GM12878 (cell line): ENCODE measurements around the gene MAD2L1. TPM values are rescaled to one million over a fixed set of nuclear protein-coding genes. Genes with fewer than 3 reads are reported as not detected.
A peak's percentile ranks its signal among the peaks of the same experiment; 100 is the strongest.

Experiments used
- ATAC-seq: fragments of 200-7000 bp; cut with Tn5 transposase; 3 replicates; pipeline ENCODE4 v1.9.1; 2020; ENCODE audit warnings: mild to moderate bottlenecking, moderate library complexity
- BruUV-seq: library from RNA; stranded (reverse); fragments of 400-500 nt; replicated peaks from 2 replicates; lab custom pipeline; 2021; lab: Mats Ljungman, UMichigan
- CTCF ChIA-PET: fragments of 300-600 bp; sonication (Branson Sonifier 250); formaldehyde crosslinking; extraction: SDS; loops from one replicate; lab custom pipeline; 2021; ENCODE audit warnings: inconsistent platforms; lab: Yijun Ruan, JAX
- POLR2A ChIA-PET: fragments of 350-600 bp; formaldehyde crosslinking; extraction: SDS; loops from one replicate; lab custom pipeline; 2021; ENCODE audit warnings: inconsistent platforms; lab: Charles Lee
- RAD21 ChIA-PET: fragments of 300-600 bp; sonication (Branson Sonifier 250); formaldehyde crosslinking; loops from one replicate; lab custom pipeline; 2023; ENCODE audit warnings: antibody characterized with exemption; ENCODE audit not compliant: unreplicated experiment; lab: Charles Lee
- SMC1A ChIA-PET: fragments of 300-600 bp; sonication (Branson Sonifier 250); formaldehyde crosslinking; loops from one replicate; lab custom pipeline; 2023; ENCODE audit not compliant: unreplicated experiment, uncharacterized antibody; lab: Charles Lee
- DNase-seq: peaks from one replicate; pipeline ENCODE4 v3.0.0-alpha.2; 2011; ENCODE audit warnings: low read depth, low spot score
- FAIRE-seq: peaks from 3 replicates; lab custom pipeline; 2011; peaks lifted over from hg19 to GRCh38; lab: Jason Lieb, UNC
- H2AFZ ChIP-seq: 2 replicates; pipeline ENCODE4 v1.6.0; 2011; ENCODE audit warnings: low read depth, low read length, control low read depth; ENCODE audit not compliant: control insufficient read depth
- H3K27ac ChIP-seq: 2 replicates; pipeline ENCODE4 v1.5.1; 2011; ENCODE audit warnings: control low read depth; ENCODE audit not compliant: control insufficient read depth, insufficient read depth
- H3K27me3 ChIP-seq, 2 experiments: replicated peaks in 1 of 2; 2 replicates each; pipeline versions ENCODE4 v1.6.0 to v1.6.1; 2011; ENCODE audit warnings: low read length in 1 of 2; ENCODE audit not compliant: control insufficient read depth in 2 of 2, insufficient read depth in 2 of 2
- H3K36me3 ChIP-seq, 2 experiments: 2 replicates each; pipeline ENCODE4 v1.5.1; 2011; ENCODE audit warnings: low read length in 1 of 2; ENCODE audit not compliant: control insufficient read depth in 2 of 2, insufficient read depth in 2 of 2
- H3K4me1 ChIP-seq: 2 replicates; pipeline ENCODE4 v1.6.1; 2011; ENCODE audit warnings: mild to moderate bottlenecking, low read length, moderate library complexity, mixed read lengths; ENCODE audit not compliant: control insufficient read depth, insufficient read depth
- H3K4me2 ChIP-seq: 2 replicates; pipeline ENCODE4 v1.6.0; 2011; ENCODE audit warnings: control low read depth; ENCODE audit not compliant: control insufficient read depth, insufficient read depth
- H3K4me3 ChIP-seq: fragments of 200-600 bp; sonication (generic); 2 replicates; pipeline ENCODE4 v1.5.1; 2016
- H3K79me2 ChIP-seq: 2 replicates; pipeline ENCODE4 v1.6.0; 2011; ENCODE audit warnings: low read length; ENCODE audit not compliant: control insufficient read depth, insufficient read depth
- H3K9ac ChIP-seq: 2 replicates; pipeline ENCODE4 v1.8.0; 2011; ENCODE audit warnings: low read length, control low read depth, mixed read lengths; ENCODE audit not compliant: control insufficient read depth, insufficient read depth
- H3K9me3 ChIP-seq: replicated peaks from 3 replicates; pipeline ENCODE4 v1.5.1; 2011; ENCODE audit warnings: mild to moderate bottlenecking, low read length; ENCODE audit not compliant: control insufficient read depth, insufficient read depth
- H4K20me1 ChIP-seq: 2 replicates; pipeline ENCODE4 v1.6.0; 2011; ENCODE audit not compliant: control insufficient read depth, insufficient read depth
- HDGF ChIP-seq: fragments of 450-650 bp; IDR thresholded peaks from 2 replicates; pipeline ENCODE4 v1.6.1; 2016; ENCODE audit warnings: antibody characterized with exemption
- IKZF1 ChIP-seq: fragments of 450-650 bp; conservative IDR thresholded peaks from 2 replicates; pipeline ENCODE4 v1.6.1; 2017; ENCODE audit warnings: antibody characterized with exemption, mild to moderate bottlenecking
- IKZF2 ChIP-seq, 2 experiments: fragments of 450-650 bp; IDR thresholded peaks; 2 replicates each; pipeline ENCODE4 v1.6.1; 2017; ENCODE audit warnings: mild to moderate bottlenecking in 2 of 2, moderate library complexity in 2 of 2
- IRF4 ChIP-seq: IDR thresholded peaks from 2 replicates; pipeline ENCODE4 v1.6.1; 2011; ENCODE audit warnings: low read depth, low read length
- MEF2A ChIP-seq: IDR thresholded peaks from 2 replicates; pipeline ENCODE4 v1.6.1; 2011; ENCODE audit warnings: low read depth, mild to moderate bottlenecking, low read length, moderate library complexity; ENCODE audit not compliant: insufficient read depth
- NBN ChIP-seq: fragments of 450-650 bp; IDR thresholded peaks from 2 replicates; pipeline ENCODE4 v1.6.1; 2016
- RAD21 ChIP-seq: IDR thresholded peaks from 2 replicates; pipeline ENCODE4 v1.6.1; 2011; ENCODE audit warnings: mild to moderate bottlenecking, low read depth, low read length, moderate library complexity; ENCODE audit not compliant: insufficient read depth
- RAD51 ChIP-seq: fragments of 450-650 bp; IDR thresholded peaks from 2 replicates; pipeline ENCODE4 v1.6.1; 2016; ENCODE audit warnings: moderate library complexity, mild to moderate bottlenecking, inconsistent platforms
- RB1 ChIP-seq: fragments of 450-650 bp; formaldehyde crosslinking; IDR thresholded peaks from 2 replicates; pipeline ENCODE4 v1.6.1; 2017; ENCODE audit warnings: mild to moderate bottlenecking, borderline replicate concordance
- RUNX3 ChIP-seq: IDR thresholded peaks from 2 replicates; pipeline ENCODE4 v1.6.1; 2012; ENCODE audit warnings: low read length, inconsistent platforms
- SPI1 ChIP-seq: IDR thresholded peaks from 2 replicates; pipeline ENCODE4 v1.6.1; 2011; ENCODE audit warnings: low read depth, mild to moderate bottlenecking, low read length, moderate library complexity, borderline replicate concordance; ENCODE audit not compliant: insufficient read depth
- TBL1XR1 ChIP-seq: IDR thresholded peaks from 2 replicates; pipeline ENCODE4 v1.6.1; 2012; ENCODE audit warnings: low read depth, low read length, improper control_type of control experiment
- YY1 ChIP-seq: IDR thresholded peaks from 2 replicates; pipeline ENCODE4 v1.6.1; 2011; ENCODE audit warnings: low read depth, mild to moderate bottlenecking, low read length
- ZNF384 ChIP-seq: IDR thresholded peaks from 2 replicates; pipeline ENCODE4 v1.6.1; 2012; ENCODE audit warnings: low read depth, mild to moderate bottlenecking, low read length, improper control_type of control experiment, borderline replicate concordance
- WGBS: methylation state at CpG from one replicate; pipeline ENCODE4 v1.1.6; 2016; ENCODE audit warnings: low lambda C conversion rate; ENCODE audit not compliant: insufficient replicate concordance, insufficient coverage; ENCODE audit errors: missing lambda C conversion rate; 5-methylcytosine and 5-hydroxymethylcytosine counted together
- in situ Hi-C: fragments of 300-500 bp; cut with MboI; formaldehyde crosslinking; loops from 9 replicates; pipeline ENCODE4 v1.14.3; 2018; ENCODE audit warnings: mixed read lengths
- intact Hi-C: fragments of 100-400 bp; cut with micrococcal nuclease; formaldehyde crosslinking; loops from one replicate; pipeline ENCODE4 v1.14.2; 2022; ENCODE audit not compliant: unreplicated experiment
- polyA plus RNA-seq, 11 experiments: library from polyadenylated mRNA; depleted of rRNA in 4 of 11; unstranded in 6 of 11; stranded (reverse) in 5 of 11; fragments of >200 nt; fragmentation: Nextera tagmentation in 4 of 11; fragmentation: Illumina TruSeq in 1 of 11; extraction: Ambion mirVana in 4 of 11; extraction: Trizol in 1 of 11; gene quantifications; 1 replicate in 1 of 11; 2 replicates in 10 of 11; pipeline versions ENCODE4 v1.2.1 to v1.2.3, GENCODE V29; 2011 to 2016; ENCODE audit warnings: inconsistent platforms in 2 of 11, missing spikeins in 2 of 11, low read depth in 1 of 11
- total RNA-seq, 4 experiments: library from RNA; depleted of rRNA in 3 of 4; stranded (reverse); fragments of >200 nt in 3 of 4; fragmentation: Illumina TruSeq in 1 of 4; extraction: Trizol in 1 of 4; gene quantifications; 2 replicates each; pipeline versions ENCODE4 v1.2.1 to v1.2.3, GENCODE V29; 2013 to 2021
- TF ChIP-seq, protein P1 (sequence below): fragments of 450-650 bp; IDR thresholded peaks from 2 replicates; pipeline ENCODE4 v1.6.1; 2016; ENCODE audit warnings: mild to moderate bottlenecking
- TF ChIP-seq, protein P2 (sequence below): IDR thresholded peaks from 2 replicates; pipeline ENCODE4 v1.6.1; 2012; ENCODE audit warnings: mild to moderate bottlenecking, low read depth, low read length
- TF ChIP-seq, protein P3 (sequence below): fragments of 450-650 bp; IDR thresholded peaks from 2 replicates; pipeline ENCODE4 v1.6.1; 2017; ENCODE audit warnings: low read depth, mild to moderate bottlenecking, moderate library complexity

MAD2L1 gene
- total and polyA plus RNA-seq, 10 of the 15 experiments (the other 5 are each of a cell fraction or from before 2014, with no cell fraction given) = 58.1 to 407 (median 110) TPM

DNA sequence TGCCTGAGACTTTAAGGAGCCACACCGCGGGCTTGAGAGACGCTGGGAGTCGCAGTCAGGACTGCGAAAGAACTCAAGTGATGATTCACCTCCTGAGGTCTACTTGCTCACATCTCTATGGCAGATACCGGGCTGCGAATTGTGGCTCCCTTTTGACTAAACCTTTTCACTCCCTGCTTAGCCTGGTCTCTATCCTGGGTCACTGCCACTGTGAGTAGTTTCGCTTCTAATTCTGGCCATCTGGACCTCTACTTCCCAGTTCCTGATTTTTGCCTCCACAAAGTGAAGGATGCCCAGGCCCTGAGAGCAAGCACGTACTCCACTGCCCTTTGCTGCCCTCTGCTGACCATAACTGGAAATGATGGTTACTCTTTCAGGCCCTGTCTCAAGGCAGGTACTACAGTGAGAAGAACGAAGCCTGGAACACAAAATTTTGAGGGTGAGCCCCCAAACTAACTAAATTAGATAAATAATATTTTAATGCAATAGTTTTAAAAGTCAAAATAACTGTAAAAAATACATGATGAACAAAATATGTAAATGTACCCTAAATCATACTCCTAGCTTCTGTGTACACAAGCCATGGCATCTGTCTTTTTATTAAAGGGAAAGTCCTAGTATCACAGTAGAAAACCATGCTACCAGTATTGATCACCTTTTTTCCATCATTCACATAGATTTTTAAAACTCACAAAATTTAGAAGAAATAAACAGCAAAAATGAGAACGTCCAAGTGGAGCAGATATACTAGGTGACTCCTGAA is 16.7 kb downstream of the MAD2L1 start:
- RAD21 ChIA-PET = interaction anchor here (4.3 kb wide), 1 partner anchor 422 kb away, joined by 29 read pairs; the partner anchor contains the start of gene PDE5A
- peak; percentile 97 for ATAC-seq
- TF ChIP-seq ZNF384 (no peak), NBN (0 out of 2 replicates have a peak, but pooled peaks have one; percentile 31), IKZF2 (IDR thresholded peaks at IDR 0.05) (peak; percentile 69 to 81), IKZF1 (peak; percentile 67), RAD51 (no peak), RUNX3 (peak; percentile 27; the same call in 1 of the 2 replicates), MEF2A (peak; percentile 40; the same call in 1 of the 2 replicates), TBL1XR1 (no peak), RAD21 (peak; percentile 92), RB1 (0 out of 2 replicates have a peak, but pooled peaks have one; percentile 34), SPI1 (peak; percentile 89), HDGF (0 out of 2 replicates have a peak, but pooled peaks have one; percentile 34), IRF4 (peak; percentile 59; the same call in 1 of the 2 replicates), YY1 (0 out of 2 replicates have a peak, but pooled peaks have one; percentile 20)
- TF ChIP-seq, protein P1, sequence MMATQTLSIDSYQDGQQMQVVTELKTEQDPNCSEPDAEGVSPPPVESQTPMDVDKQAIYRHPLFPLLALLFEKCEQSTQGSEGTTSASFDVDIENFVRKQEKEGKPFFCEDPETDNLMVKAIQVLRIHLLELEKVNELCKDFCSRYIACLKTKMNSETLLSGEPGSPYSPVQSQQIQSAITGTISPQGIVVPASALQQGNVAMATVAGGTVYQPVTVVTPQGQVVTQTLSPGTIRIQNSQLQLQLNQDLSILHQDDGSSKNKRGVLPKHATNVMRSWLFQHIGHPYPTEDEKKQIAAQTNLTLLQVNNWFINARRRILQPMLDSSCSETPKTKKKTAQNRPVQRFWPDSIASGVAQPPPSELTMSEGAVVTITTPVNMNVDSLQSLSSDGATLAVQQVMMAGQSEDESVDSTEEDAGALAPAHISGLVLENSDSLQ = no peak
- TF ChIP-seq, protein P2, sequence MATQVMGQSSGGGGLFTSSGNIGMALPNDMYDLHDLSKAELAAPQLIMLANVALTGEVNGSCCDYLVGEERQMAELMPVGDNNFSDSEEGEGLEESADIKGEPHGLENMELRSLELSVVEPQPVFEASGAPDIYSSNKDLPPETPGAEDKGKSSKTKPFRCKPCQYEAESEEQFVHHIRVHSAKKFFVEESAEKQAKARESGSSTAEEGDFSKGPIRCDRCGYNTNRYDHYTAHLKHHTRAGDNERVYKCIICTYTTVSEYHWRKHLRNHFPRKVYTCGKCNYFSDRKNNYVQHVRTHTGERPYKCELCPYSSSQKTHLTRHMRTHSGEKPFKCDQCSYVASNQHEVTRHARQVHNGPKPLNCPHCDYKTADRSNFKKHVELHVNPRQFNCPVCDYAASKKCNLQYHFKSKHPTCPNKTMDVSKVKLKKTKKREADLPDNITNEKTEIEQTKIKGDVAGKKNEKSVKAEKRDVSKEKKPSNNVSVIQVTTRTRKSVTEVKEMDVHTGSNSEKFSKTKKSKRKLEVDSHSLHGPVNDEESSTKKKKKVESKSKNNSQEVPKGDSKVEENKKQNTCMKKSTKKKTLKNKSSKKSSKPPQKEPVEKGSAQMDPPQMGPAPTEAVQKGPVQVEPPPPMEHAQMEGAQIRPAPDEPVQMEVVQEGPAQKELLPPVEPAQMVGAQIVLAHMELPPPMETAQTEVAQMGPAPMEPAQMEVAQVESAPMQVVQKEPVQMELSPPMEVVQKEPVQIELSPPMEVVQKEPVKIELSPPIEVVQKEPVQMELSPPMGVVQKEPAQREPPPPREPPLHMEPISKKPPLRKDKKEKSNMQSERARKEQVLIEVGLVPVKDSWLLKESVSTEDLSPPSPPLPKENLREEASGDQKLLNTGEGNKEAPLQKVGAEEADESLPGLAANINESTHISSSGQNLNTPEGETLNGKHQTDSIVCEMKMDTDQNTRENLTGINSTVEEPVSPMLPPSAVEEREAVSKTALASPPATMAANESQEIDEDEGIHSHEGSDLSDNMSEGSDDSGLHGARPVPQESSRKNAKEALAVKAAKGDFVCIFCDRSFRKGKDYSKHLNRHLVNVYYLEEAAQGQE = no peak
- TF ChIP-seq, protein P3, sequence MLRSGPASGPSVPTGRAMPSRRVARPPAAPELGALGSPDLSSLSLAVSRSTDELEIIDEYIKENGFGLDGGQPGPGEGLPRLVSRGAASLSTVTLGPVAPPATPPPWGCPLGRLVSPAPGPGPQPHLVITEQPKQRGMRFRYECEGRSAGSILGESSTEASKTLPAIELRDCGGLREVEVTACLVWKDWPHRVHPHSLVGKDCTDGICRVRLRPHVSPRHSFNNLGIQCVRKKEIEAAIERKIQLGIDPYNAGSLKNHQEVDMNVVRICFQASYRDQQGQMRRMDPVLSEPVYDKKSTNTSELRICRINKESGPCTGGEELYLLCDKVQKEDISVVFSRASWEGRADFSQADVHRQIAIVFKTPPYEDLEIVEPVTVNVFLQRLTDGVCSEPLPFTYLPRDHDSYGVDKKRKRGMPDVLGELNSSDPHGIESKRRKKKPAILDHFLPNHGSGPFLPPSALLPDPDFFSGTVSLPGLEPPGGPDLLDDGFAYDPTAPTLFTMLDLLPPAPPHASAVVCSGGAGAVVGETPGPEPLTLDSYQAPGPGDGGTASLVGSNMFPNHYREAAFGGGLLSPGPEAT = peak; percentile 72

More for the DNA sequence above, 16.7 kb downstream of the MAD2L1 start:
- no peak overlapping the region; the same call in 1 of the 2 replicates for H3K4me3 ChIP-seq
- H3K9ac ChIP-seq = no peak overlapping the region
- peaks cover 16% of the 10 kb centered on the region for H3K4me1 ChIP-seq
- H3K79me2 ChIP-seq = no peaks in the 10 kb centered on the region
- H3K27ac ChIP-seq = no peak overlapping the region
- DNase-seq (peak; percentile 64), FAIRE-seq (peak; percentile 93)
- ChIA-PET SMC1A (interaction anchor here (0.7 to 3.0 kb wide), 3 partner anchors 391 to 491 kb away, joined by 3 to 11 read pairs (median 3); partner anchors contain the start of gene PDE5A), POLR2A (no interaction called here), CTCF (interaction anchor here (1.0 to 3.9 kb wide), 5 partner anchors 8 to 483 kb away, joined by 3 to 23 read pairs (median 9); partner anchors contain the start of gene PDE5A)
- H4K20me1 ChIP-seq = no peaks in the 10 kb centered on the region
- peak overlapping the region; percentile 78 for H2AFZ ChIP-seq
- H3K27me3 ChIP-seq = no peaks in the 10 kb centered on the region
- H3K4me2 ChIP-seq = 0 out of 2 replicates have a peak overlapping the region, but pooled peaks have one; percentile 18
- no peaks in the 10 kb centered on the region; a peak in 1 of 4 replicates for H3K36me3 ChIP-seq
- no peaks in the 10 kb centered on the region for H3K9me3 ChIP-seq
- in situ Hi-C loops = loop anchor here (10.0 kb wide), 1 partner anchor 1075 kb away; no protein-coding TSS in a partner anchor
- WGBS = 49% methylated on average over 11 of the region's 11 CpGs
- no TSS peak for BruUV-seq
- intact Hi-C loops = loop anchor here (1.0 to 5.0 kb wide), 4 partner anchors 421 to 1068 kb away; a partner anchor contains a TSS
